Muscle of leg (tissue), 11 donors: Measurements from ENCODE around the gene FBN1. TPM values are rescaled to one million over a fixed set of nuclear protein-coding genes. Genes with fewer than 3 reads are reported as not detected.

Experiments used
- DNase-seq: peaks from one replicate; pipeline ENCODE4 v3.0.0; 2013
- H3K27ac ChIP-seq: one replicate; pipeline ENCODE4 v1.5.1; 2013; ENCODE audit warnings: mild to moderate bottlenecking, low read length, control low read depth
- H3K27me3 ChIP-seq: one replicate; pipeline ENCODE4 v1.6.1; 2013; ENCODE audit warnings: low read length; ENCODE audit not compliant: control insufficient read depth, insufficient read depth
- H3K36me3 ChIP-seq: one replicate; pipeline ENCODE4 v1.6.1; 2013; ENCODE audit warnings: low read length; ENCODE audit not compliant: control insufficient read depth, insufficient read depth
- H3K4me1 ChIP-seq: one replicate; pipeline ENCODE4 v1.6.1; 2013; ENCODE audit warnings: low read length; ENCODE audit not compliant: control insufficient read depth, insufficient read depth
- H3K4me3 ChIP-seq: one replicate; pipeline ENCODE4 v1.5.1; 2013; ENCODE audit warnings: low read length, control low read depth
- H3K9me3 ChIP-seq: replicated peaks from 2 replicates; pipeline ENCODE4 v1.6.1; 2013; ENCODE audit warnings: low read depth, low read length; ENCODE audit not compliant: control insufficient read depth
- WGBS: methylation state at CpG from one replicate; pipeline ENCODE4 v1.1.5; 2013; ENCODE audit warnings: missing lambda C conversion rate; ENCODE audit not compliant: insufficient coverage; 5-methylcytosine and 5-hydroxymethylcytosine counted together
- polyA plus RNA-seq, 8 donors: library from polyadenylated mRNA; unstranded; fragments of 120-200 nt; gene quantifications; one replicate each; pipeline versions ENCODE4 v1.2.1 to v1.2.3, GENCODE V29; 2013; ENCODE audit warnings: inconsistent platforms in 1 of 8, low replicate concordance in 1 of 8; ENCODE audit not compliant: insufficient read length in 8 of 8, insufficient read depth in 1 of 8
- total RNA-seq: library from RNA; stranded (reverse); fragments of 120-200 nt; gene quantifications from one replicate; pipeline ENCODE4 v1.2.4, GENCODE V29; 2013

FBN1 gene
- total and polyA plus RNA-seq, 9 donors, result 137 to 392 (median 243) TPM

- no peaks in the 10 kb centered on the region for H3K27me3 ChIP-seq
- no peak overlapping the region for H3K4me3 ChIP-seq
- H3K9me3 ChIP-seq, result peaks cover 2% of the 10 kb centered on the region
- WGBS, result no CpG with 5 or more reads among the region's 2 CpGs
- no peak for DNase-seq
- peaks cover 24% of the 10 kb centered on the region for H3K4me1 ChIP-seq
- no peaks in the 10 kb centered on the region for H3K36me3 ChIP-seq
- H3K27ac ChIP-seq, result no peak overlapping the region
Measured at GRCh38 chr15:48544778-48545177, 100.7 kb downstream of the FBN1 start.

- 0% methylated on average over 1 of the region's 10 CpGs for WGBS
- Histone ChIP-seq H3K4me1 (peaks cover 24% of the 10 kb centered on the region), H3K27ac (peak overlapping the region; percentile 79), H3K4me3 (no peak overlapping the region), H3K36me3 (no peaks in the 10 kb centered on the region), H3K9me3 (peaks cover 2% of the 10 kb centered on the region), H3K27me3 (no peaks in the 10 kb centered on the region)
- peak; percentile 86 for DNase-seq
Measured at GRCh38 chr15:48541341-48542278, 103.9 kb downstream of the FBN1 start.

DNA sequence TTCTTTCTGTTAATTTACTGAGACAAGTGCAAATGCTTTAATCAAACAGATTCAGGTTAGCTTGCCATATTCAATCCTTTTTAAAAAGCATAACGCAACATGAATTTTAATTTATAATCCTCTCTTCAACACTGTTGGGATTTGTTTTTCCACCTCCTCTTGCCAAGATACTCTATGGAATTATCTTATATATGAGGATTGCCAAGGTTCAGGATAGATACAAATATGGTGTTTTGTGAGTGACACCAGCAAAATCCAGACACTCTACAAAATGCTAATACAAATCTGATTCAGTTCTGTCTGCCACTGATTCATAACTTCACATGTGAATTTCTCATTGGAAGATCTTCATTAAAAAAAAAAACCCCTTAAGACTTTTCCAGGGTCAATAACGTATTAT lies 104.8 kb downstream of the FBN1 start:
- Histone ChIP-seq H3K27me3 (no peaks in the 10 kb centered on the region), H3K27ac (peak overlapping the region; percentile 79), H3K36me3 (no peaks in the 10 kb centered on the region), H3K9me3 (peaks cover 2% of the 10 kb centered on the region), H3K4me1 (peaks cover 25% of the 10 kb centered on the region), H3K4me3 (no peak overlapping the region)
- DNase-seq, result peak; percentile 56
- no CpG with 5 or more reads among the region's 2 CpGs for WGBS

GRCh38 chr15:48538941-48539340 lies 106.6 kb downstream of the FBN1 start:
- H3K9me3 ChIP-seq, result peaks cover 2% of the 10 kb centered on the region
- no peak for DNase-seq
- no peak overlapping the region for H3K4me3 ChIP-seq
- no peak overlapping the region for H3K27ac ChIP-seq
- H3K36me3 ChIP-seq, result peaks cover 4% of the 10 kb centered on the region
- H3K27me3 ChIP-seq, result no peaks in the 10 kb centered on the region
- 83% methylated on average over 3 of the region's 3 CpGs for WGBS
- H3K4me1 ChIP-seq, result peaks cover 25% of the 10 kb centered on the region

- peak; percentile 91 for DNase-seq
- Histone ChIP-seq H3K27me3 (no peaks in the 10 kb centered on the region), H3K9me3 (no peaks in the 10 kb centered on the region), H3K4me1 (peaks cover 25% of the 10 kb centered on the region), H3K4me3 (no peak overlapping the region), H3K27ac (peak overlapping the region; percentile 88), H3K36me3 (peaks cover 4% of the 10 kb centered on the region)
- 16% methylated on average over 9 of the region's 16 CpGs for WGBS
Measured at GRCh38 chr15:48537271-48538113, 108.0 kb downstream of the FBN1 start.

DNA sequence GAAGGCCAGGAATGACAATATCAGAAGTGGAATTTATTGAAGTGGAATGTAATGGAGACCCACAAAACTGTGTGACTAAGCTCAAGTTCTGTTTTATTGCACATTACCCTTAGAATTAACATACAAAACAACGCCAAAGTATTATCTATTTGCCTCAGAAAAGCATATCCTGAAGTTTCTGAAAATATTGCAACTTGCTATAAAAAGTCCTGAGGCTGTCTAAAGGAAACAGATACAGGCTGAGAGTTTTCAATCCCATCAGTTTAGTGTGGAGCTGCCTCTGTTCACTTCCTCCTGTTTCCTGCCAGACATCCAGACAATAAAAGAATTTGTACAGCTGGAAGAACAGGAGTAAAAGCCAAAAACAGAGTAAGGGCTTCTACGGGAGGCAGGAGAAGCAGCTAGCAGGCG lies 108.8 kb downstream of the FBN1 start:
- Histone ChIP-seq H3K27me3 (no peaks in the 10 kb centered on the region), H3K9me3 (no peaks in the 10 kb centered on the region), H3K27ac (peak overlapping the region; percentile 88), H3K4me3 (no peak overlapping the region), H3K4me1 (peaks cover 21% of the 10 kb centered on the region), H3K36me3 (peaks cover 4% of the 10 kb centered on the region)
- 0% methylated on average over 2 of the region's 3 CpGs for WGBS
- peak; percentile 97 for DNase-seq

GRCh38 chr15:48533982-48534381 lies 111.5 kb downstream of the FBN1 start:
- H3K9me3 ChIP-seq, result no peaks in the 10 kb centered on the region
- H3K27me3 ChIP-seq, result no peaks in the 10 kb centered on the region
- H3K27ac ChIP-seq, result no peak overlapping the region
- no CpG with 5 or more reads among the region's 2 CpGs for WGBS
- no peak for DNase-seq
- H3K36me3 ChIP-seq, result peaks cover 15% of the 10 kb centered on the region
- H3K4me3 ChIP-seq, result no peak overlapping the region
- peaks cover 19% of the 10 kb centered on the region for H3K4me1 ChIP-seq

- DNase-seq, result no peak
- Histone ChIP-seq H3K4me3 (no peak overlapping the region), H3K27ac (no peak overlapping the region), H3K9me3 (no peaks in the 10 kb centered on the region), H3K27me3 (no peaks in the 10 kb centered on the region), H3K36me3 (peaks cover 22% of the 10 kb centered on the region), H3K4me1 (peaks cover 17% of the 10 kb centered on the region)
Measured at GRCh38 chr15:48532946-48533345, 112.6 kb downstream of the FBN1 start.

GRCh38 chr15:48530528-48530927 lies 115.0 kb downstream of the FBN1 start:
- no peak for DNase-seq

DNA sequence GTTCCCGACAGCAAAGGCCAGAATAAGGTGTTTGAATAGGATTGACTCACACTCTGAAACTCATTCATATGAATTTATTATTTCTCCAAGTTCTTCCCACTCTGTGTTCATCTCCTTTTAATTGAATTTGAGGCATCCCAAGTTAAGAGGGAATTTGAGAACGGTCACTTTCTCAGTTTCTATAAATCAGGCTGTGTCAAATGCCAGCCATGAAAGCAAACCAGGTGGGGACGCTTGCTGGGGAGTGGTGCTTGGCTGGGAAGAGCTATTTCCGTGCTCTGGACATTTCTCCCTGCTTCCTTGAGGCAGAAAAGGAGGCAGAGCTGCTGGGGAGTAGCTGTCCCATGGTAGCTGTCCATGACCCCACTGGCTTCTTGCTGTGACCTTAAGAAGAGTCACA lies 116.6 kb downstream of the FBN1 start:
- Histone ChIP-seq H3K4me3 (no peak overlapping the region), H3K36me3 (peaks cover 43% of the 10 kb centered on the region), H3K27me3 (no peaks in the 10 kb centered on the region), H3K4me1 (no peaks in the 10 kb centered on the region), H3K9me3 (no peaks in the 10 kb centered on the region), H3K27ac (no peak overlapping the region)
- WGBS, result 20% methylated on average over 1 of the region's 4 CpGs
- no peak for DNase-seq

More at GRCh38 chr15:48530528-48530927, 115.0 kb downstream of the FBN1 start:
- H3K4me3 ChIP-seq, result no peak overlapping the region
- no peaks in the 10 kb centered on the region for H3K9me3 ChIP-seq
- H3K27ac ChIP-seq, result no peak overlapping the region
- peaks cover 38% of the 10 kb centered on the region for H3K36me3 ChIP-seq
- 100% methylated on average over 2 of the region's 4 CpGs for WGBS
- no peaks in the 10 kb centered on the region for H3K4me1 ChIP-seq
- no peaks in the 10 kb centered on the region for H3K27me3 ChIP-seq
